K562 (cell line): Measurements from ENCODE around the gene MTHFS. TPM values are rescaled to one million over a fixed set of nuclear protein-coding genes. Genes with fewer than 3 reads are reported as not detected.

Source experiments
- ELF2 ChIP-seq: fragments of 250-450 bp; sonication (Bioruptor Pico); IDR thresholded peaks from 2 replicates; pipeline ENCODE4 v1.5.0; 2021; ENCODE audit warnings: mild to moderate bottlenecking
- PYGO2 ChIP-seq: fragments of 450-650 bp; IDR thresholded peaks from 2 replicates; pipeline ENCODE4 v1.6.1; 2016; ENCODE audit warnings: mild to moderate bottlenecking, missing genetic modification characterization, moderate library complexity, missing compliant biosample characterization
- RBM22 ChIP-seq: fragments of 200-400 bp; formaldehyde crosslinking; IDR thresholded peaks from 2 replicates; pipeline ENCODE4 v1.6.1; 2018; ENCODE audit warnings: low read length, low read depth; ENCODE audit not compliant: poor library complexity, severe bottlenecking
- RHOXF2B ChIP-seq: fragments of 250-450 bp; sonication (Bioruptor Pico); conservative IDR thresholded peaks from 2 replicates; pipeline ENCODE4 v1.5.1; 2021
- SRF ChIP-seq, 2 experiments: fragments of 250-450, 450-650 bp in 1 of 2; sonication (Bioruptor Pico) in 1 of 2; sonication (generic) in 1 of 2; formaldehyde crosslinking; IDR thresholded peaks; 2 replicates each; pipeline versions ENCODE4 v1.5.0 to v1.5.1; 2020 to 2022; ENCODE audit warnings: mild to moderate bottlenecking in 1 of 2, missing genetic modification reagents in 1 of 2
- SRSF7 ChIP-seq: fragments of 200-400 bp; formaldehyde crosslinking; optimal IDR thresholded peaks from 2 replicates; pipeline ENCODE3; 2017; ENCODE audit warnings: mild to moderate bottlenecking, low read depth, low read length
- TEAD1 ChIP-seq, 2 experiments: fragments of 450-650 bp in 1 of 2; sonication (generic) in 1 of 2; formaldehyde crosslinking; IDR thresholded peaks; 2 replicates each; pipeline versions ENCODE4 v1.4.0 to v1.8.0; 2020 to 2022; ENCODE audit warnings: mild to moderate bottlenecking in 2 of 2, missing genetic modification reagents in 1 of 2
- U2AF2 ChIP-seq: fragments of 200-400 bp; formaldehyde crosslinking; optimal IDR thresholded peaks from 2 replicates; pipeline ENCODE3; 2017; ENCODE audit warnings: low read depth, mild to moderate bottlenecking, low read length
- ZBTB8A ChIP-seq: fragments of 450-650 bp; IDR thresholded peaks from 2 replicates; pipeline ENCODE4 v1.6.1; 2018; ENCODE audit warnings: mild to moderate bottlenecking, moderate library complexity; ENCODE audit not compliant: partially characterized antibody
- ZNF175 ChIP-seq: fragments of 200-800 bp; sonication (Bioruptor generic); IDR thresholded peaks from 2 replicates; pipeline ENCODE4 v1.6.1; 2016; ENCODE audit warnings: low read depth, mild to moderate bottlenecking, missing genetic modification characterization, missing compliant biosample characterization
- ZNF212 ChIP-seq: fragments of 450-650 bp; formaldehyde crosslinking; IDR thresholded peaks from 2 replicates; pipeline ENCODE4 v1.4.0; 2020; ENCODE audit warnings: mild to moderate bottlenecking
- ZNF232 ChIP-seq: sonication (generic); formaldehyde crosslinking; IDR thresholded peaks from 2 replicates; pipeline ENCODE4 v1.8.0; 2022; ENCODE audit warnings: mild to moderate bottlenecking, missing genetic modification reagents
- ZNF444 ChIP-seq: fragments of 250-450 bp; sonication (Bioruptor Pico); IDR thresholded peaks from 2 replicates; pipeline ENCODE4 v1.4.0; 2020; ENCODE audit warnings: mild to moderate bottlenecking, moderate library complexity
- ZNF76 ChIP-seq: fragments of 250-450 bp; sonication (Bioruptor Pico); IDR thresholded peaks from 2 replicates; pipeline ENCODE4 v1.4.0; 2020; ENCODE audit warnings: mild to moderate bottlenecking, moderate library complexity, borderline replicate concordance
- ZNF830 ChIP-seq: fragments of 250-450 bp; sonication (Bioruptor Pico); IDR thresholded peaks from 2 replicates; pipeline ENCODE4 v1.5.0; 2021; ENCODE audit warnings: mild to moderate bottlenecking
- polyA plus RNA-seq, 8 experiments: library from polyadenylated mRNA; depleted of rRNA in 4 of 8; stranded (reverse) in 5 of 8; unstranded in 3 of 8; fragments of >200 nt; fragmentation: Nextera tagmentation in 2 of 8; fragmentation: Illumina TruSeq in 1 of 8; extraction: Ambion mirVana in 2 of 8; extraction: Trizol in 1 of 8; gene quantifications; 2 replicates each; pipeline versions ENCODE4 v1.2.1 to v1.2.3, GENCODE V29; 2011 to 2014; ENCODE audit warnings: inconsistent platforms in 1 of 8, missing spikeins in 1 of 8
- total RNA-seq, 7 experiments: library from RNA; depleted of rRNA in 6 of 7; stranded (reverse); fragments of >200 nt in 6 of 7; fragmentation: Illumina TruSeq in 2 of 7; extraction: Trizol in 2 of 7; gene quantifications; 2 replicates each; pipeline versions ENCODE4 v1.2.1 to v1.2.3, GENCODE V29; 2011 to 2021; ENCODE audit warnings: low replicate concordance in 1 of 7
- TF ChIP-seq, protein P1 (sequence below): sonication (generic); formaldehyde crosslinking; IDR thresholded peaks from 2 replicates; pipeline ENCODE4 v1.8.1; 2023; ENCODE audit warnings: mild to moderate bottlenecking, missing genetic modification reagents

Gene MTHFS
- total and polyA plus RNA-seq, 9 of the 15 experiments (the other 6 are each of a cell fraction or from before 2014, with no cell fraction given): 17.8 to 79.3 (median 41.7) TPM

DNA sequence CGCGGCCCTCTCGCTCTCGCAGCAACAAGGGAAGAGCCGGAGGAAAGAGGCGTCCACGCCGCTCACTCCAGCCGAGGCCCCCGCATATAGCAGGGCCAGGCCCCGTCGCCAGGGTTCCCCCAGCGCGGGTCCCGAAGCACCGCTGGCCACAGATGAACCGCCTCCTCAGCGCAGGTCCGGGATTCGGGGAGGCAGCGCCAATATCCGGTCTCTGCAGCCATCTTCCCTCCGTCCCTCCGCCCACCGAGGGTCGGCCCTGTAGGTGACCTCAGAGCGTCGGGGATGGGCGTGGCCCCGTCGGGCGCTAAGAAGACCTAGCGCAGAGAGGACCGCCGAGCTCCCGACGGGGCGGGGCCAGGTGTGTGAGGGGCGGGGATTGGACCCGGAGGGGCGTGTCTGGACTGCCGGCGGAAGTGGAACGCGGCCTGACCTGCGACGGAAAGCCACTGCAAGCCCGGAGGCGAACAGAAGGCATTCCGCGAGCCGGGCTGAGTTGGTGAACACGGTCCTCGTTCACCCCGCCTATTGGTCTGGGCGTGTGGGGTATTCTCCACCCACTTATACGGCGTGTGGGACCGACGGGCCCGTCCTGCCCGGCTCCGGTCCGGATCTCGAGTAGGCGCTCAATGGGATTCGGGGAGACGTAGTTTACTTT is 26.8 kb upstream of the MTHFS start (continued):
- TF ChIP-seq ZBTB8A (no peak), RBM22 (no peak), TEAD1 (CRISPR knock-in tag; IDR thresholded peaks at IDR 0.05) (peak in 1 of 2 experiments; percentile 90; a peak in 2 of 4 replicates), ZNF212 (no peak), ZNF444 (CRISPR knock-in tag) (no peak), ZNF175 (CRISPR knock-in tag) (no peak), ELF2 (no peak), SRF (CRISPR knock-in tag; IDR thresholded peaks at IDR 0.05) (peak in 1 of 2 experiments; percentile 38; a peak in 1 of 4 replicates), PYGO2 (tag) (no peak), U2AF2 (no peak), RHOXF2B (CRISPR knock-in tag) (no peak), ZNF830 (no peak), ZNF232 (CRISPR knock-in tag) (no peak), ZNF76 (CRISPR knock-in tag) (no peak), SRSF7 (no peak)
- TF ChIP-seq, protein P1, sequence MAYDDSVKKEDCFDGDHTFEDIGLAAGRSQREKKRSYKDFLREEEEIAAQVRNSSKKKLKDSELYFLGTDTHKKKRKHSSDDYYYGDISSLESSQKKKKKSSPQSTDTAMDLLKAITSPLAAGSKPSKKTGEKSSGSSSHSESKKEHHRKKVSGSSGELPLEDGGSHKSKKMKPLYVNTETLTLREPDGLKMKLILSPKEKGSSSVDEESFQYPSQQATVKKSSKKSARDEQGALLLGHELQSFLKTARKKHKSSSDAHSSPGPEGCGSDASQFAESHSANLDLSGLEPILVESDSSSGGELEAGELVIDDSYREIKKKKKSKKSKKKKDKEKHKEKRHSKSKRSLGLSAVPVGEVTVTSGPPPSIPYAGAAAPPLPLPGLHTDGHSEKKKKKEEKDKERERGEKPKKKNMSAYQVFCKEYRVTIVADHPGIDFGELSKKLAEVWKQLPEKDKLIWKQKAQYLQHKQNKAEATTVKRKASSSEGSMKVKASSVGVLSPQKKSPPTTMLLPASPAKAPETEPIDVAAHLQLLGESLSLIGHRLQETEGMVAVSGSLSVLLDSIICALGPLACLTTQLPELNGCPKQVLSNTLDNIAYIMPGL (CRISPR knock-in tag): no peak; the same call in 1 of the 2 replicates
- TF ChIP-seq, all 486 proteins: peak for 106
